ENCODE data around the gene GAK. TPM values are rescaled to one million over a fixed set of nuclear protein-coding genes. Genes with fewer than 3 reads are reported as not detected.

The GAK gene
- polyA plus RNA-seq, 1 donor from 2014 or later: 58.8 TPM

DNA sequence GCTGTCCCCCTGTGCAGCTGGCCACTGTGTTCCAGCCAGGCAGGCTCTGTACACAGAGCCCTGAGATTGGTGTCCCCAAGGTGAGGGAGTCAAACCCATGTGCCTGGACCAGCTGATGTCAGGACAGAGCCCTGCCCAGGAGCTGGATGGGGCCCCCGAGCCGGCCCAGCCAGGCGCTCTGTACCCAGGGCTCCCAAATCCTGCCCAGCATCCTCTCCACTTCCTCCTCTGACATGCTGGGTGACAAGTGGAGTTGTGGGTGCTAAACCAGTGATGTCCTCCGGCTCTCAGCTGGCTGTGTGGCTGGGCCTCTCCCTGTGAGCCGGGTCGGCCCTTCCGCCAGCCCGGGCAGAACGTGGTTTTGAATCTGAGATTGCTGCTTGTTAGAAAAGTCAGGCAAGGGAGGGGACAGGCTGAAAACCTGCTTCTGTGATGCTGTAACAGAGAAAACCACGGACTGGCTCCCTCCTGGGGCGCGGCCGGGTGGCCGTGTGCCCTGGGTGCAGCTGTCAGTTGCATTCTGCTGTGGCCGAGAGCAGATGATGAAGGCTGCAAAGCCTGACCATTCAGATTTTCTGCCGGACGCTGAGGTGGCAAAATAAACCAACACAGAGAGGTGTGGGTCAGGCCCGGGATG is 98.3 kb downstream of the GAK start:
- H3K9me3 ChIP-seq (ENCODE audit: low read length): peaks cover 4% of the 10 kb centered on the region
- H3K79me2 ChIP-seq (replicated peaks; ENCODE audit: insufficient read depth, low read length): no peaks in the 10 kb centered on the region
- H3K4me3 ChIP-seq (ENCODE audit: low read length): no peak overlapping the region
- H3K4me2 ChIP-seq (ENCODE audit: low read length): no peak overlapping the region
- H2AFZ ChIP-seq (ENCODE audit: low read depth, low read length): no peak overlapping the region
- no peaks in the 10 kb centered on the region for H3K9me2 ChIP-seq (ENCODE audit: insufficient read depth, low read length)
- no peak for TF ChIP-seq POLR2AphosphoS5 (IDR thresholded peaks at IDR 0.05)
- TF ChIP-seq, protein P1, sequence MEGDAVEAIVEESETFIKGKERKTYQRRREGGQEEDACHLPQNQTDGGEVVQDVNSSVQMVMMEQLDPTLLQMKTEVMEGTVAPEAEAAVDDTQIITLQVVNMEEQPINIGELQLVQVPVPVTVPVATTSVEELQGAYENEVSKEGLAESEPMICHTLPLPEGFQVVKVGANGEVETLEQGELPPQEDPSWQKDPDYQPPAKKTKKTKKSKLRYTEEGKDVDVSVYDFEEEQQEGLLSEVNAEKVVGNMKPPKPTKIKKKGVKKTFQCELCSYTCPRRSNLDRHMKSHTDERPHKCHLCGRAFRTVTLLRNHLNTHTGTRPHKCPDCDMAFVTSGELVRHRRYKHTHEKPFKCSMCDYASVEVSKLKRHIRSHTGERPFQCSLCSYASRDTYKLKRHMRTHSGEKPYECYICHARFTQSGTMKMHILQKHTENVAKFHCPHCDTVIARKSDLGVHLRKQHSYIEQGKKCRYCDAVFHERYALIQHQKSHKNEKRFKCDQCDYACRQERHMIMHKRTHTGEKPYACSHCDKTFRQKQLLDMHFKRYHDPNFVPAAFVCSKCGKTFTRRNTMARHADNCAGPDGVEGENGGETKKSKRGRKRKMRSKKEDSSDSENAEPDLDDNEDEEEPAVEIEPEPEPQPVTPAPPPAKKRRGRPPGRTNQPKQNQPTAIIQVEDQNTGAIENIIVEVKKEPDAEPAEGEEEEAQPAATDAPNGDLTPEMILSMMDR (IDR thresholded peaks at IDR 0.05; ENCODE audit: poor library complexity, severe bottlenecking): no peak
- no peak for TF ChIP-seq RAD21 (conservative IDR thresholded peaks at IDR 0.05)
- TF ChIP-seq EZH2 (IDR thresholded peaks at IDR 0.05; ENCODE audit: borderline replicate concordance, insufficient read depth, low read length, poor library complexity, severe bottlenecking): no peak
- TF ChIP-seq MXI1 (conservative IDR thresholded peaks at IDR 0.05; ENCODE audit: poor library complexity, severe bottlenecking): no peak
- TF ChIP-seq, protein P2, sequence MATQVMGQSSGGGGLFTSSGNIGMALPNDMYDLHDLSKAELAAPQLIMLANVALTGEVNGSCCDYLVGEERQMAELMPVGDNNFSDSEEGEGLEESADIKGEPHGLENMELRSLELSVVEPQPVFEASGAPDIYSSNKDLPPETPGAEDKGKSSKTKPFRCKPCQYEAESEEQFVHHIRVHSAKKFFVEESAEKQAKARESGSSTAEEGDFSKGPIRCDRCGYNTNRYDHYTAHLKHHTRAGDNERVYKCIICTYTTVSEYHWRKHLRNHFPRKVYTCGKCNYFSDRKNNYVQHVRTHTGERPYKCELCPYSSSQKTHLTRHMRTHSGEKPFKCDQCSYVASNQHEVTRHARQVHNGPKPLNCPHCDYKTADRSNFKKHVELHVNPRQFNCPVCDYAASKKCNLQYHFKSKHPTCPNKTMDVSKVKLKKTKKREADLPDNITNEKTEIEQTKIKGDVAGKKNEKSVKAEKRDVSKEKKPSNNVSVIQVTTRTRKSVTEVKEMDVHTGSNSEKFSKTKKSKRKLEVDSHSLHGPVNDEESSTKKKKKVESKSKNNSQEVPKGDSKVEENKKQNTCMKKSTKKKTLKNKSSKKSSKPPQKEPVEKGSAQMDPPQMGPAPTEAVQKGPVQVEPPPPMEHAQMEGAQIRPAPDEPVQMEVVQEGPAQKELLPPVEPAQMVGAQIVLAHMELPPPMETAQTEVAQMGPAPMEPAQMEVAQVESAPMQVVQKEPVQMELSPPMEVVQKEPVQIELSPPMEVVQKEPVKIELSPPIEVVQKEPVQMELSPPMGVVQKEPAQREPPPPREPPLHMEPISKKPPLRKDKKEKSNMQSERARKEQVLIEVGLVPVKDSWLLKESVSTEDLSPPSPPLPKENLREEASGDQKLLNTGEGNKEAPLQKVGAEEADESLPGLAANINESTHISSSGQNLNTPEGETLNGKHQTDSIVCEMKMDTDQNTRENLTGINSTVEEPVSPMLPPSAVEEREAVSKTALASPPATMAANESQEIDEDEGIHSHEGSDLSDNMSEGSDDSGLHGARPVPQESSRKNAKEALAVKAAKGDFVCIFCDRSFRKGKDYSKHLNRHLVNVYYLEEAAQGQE (IDR thresholded peaks at IDR 0.05; ENCODE audit: borderline replicate concordance): no peak
- no peak for TF ChIP-seq EP300 (conservative IDR thresholded peaks at IDR 0.05; ENCODE audit: poor library complexity, severe bottlenecking)
- TF ChIP-seq TAF1 (IDR thresholded peaks at IDR 0.05; ENCODE audit: low read depth): no peak
- TF ChIP-seq SMC3 (conservative IDR thresholded peaks at IDR 0.05; ENCODE audit: poor library complexity): no peak
- H3K27ac ChIP-seq (ENCODE audit: low read length): no peak overlapping the region
- H3F3A ChIP-seq (ENCODE audit: insufficient read depth, low read length, poor library complexity, severe bottlenecking): no peaks in the 10 kb centered on the region
- H3K36me3 ChIP-seq (ENCODE audit: insufficient read depth, low read length): no peaks in the 10 kb centered on the region
- H4K20me1 ChIP-seq (ENCODE audit: insufficient read depth): no peaks in the 10 kb centered on the region
- no peak overlapping the region for H3K9ac ChIP-seq (ENCODE audit: low read length)
- H3K27me3 ChIP-seq (ENCODE audit: insufficient read depth, low read depth, low read length): no peaks in the 10 kb centered on the region

DNA sequence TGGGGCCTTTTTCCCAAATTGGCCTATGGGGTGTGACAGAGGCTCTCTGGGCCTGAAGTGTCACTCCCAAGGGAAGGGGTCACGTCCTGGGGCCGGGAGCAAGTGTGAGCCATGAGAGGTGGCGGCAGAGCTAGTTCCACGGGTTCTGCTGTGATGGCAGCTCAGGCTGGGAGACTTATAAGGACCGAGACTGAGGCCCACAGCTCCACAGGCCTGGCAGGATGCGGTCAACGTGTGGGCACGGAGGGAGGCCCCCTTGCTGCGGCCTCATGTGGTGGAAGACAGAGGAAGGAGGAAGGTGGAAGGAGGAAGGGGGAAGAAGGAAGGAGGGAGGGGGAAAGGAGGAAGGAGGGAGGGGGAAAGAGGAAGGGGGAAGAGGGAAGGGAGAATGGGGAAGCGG is 99.0 kb downstream of the GAK start:
- no peak overlapping the region for H3K27ac ChIP-seq (ENCODE audit: low read length)
- H3K4me3 ChIP-seq (ENCODE audit: low read length): no peak overlapping the region

More for the DNA sequence above, 99.0 kb downstream of the GAK start:
- H3K36me3 ChIP-seq (ENCODE audit: insufficient read depth, low read length): no peaks in the 10 kb centered on the region
- no peaks in the 10 kb centered on the region for H3K79me2 ChIP-seq (replicated peaks; ENCODE audit: insufficient read depth, low read length)
- no peaks in the 10 kb centered on the region for H4K20me1 ChIP-seq (ENCODE audit: insufficient read depth)
- H3K4me2 ChIP-seq (ENCODE audit: low read length): no peak overlapping the region
- TF ChIP-seq RAD21 (conservative IDR thresholded peaks at IDR 0.05): no peak
- no peak for TF ChIP-seq MXI1 (conservative IDR thresholded peaks at IDR 0.05; ENCODE audit: poor library complexity, severe bottlenecking)
- no peak for TF ChIP-seq EP300 (conservative IDR thresholded peaks at IDR 0.05; ENCODE audit: poor library complexity, severe bottlenecking)
- no peak for TF ChIP-seq TAF1 (IDR thresholded peaks at IDR 0.05; ENCODE audit: low read depth)
- TF ChIP-seq SMC3 (conservative IDR thresholded peaks at IDR 0.05; ENCODE audit: poor library complexity): no peak
- TF ChIP-seq, protein P1 (IDR thresholded peaks at IDR 0.05; ENCODE audit: poor library complexity, severe bottlenecking): no peak
- no peak for TF ChIP-seq EZH2 (IDR thresholded peaks at IDR 0.05; ENCODE audit: borderline replicate concordance, insufficient read depth, low read length, poor library complexity, severe bottlenecking)
- TF ChIP-seq, protein P2 (IDR thresholded peaks at IDR 0.05; ENCODE audit: borderline replicate concordance): no peak
- no peak for TF ChIP-seq POLR2AphosphoS5 (IDR thresholded peaks at IDR 0.05)
- no peaks in the 10 kb centered on the region for H3F3A ChIP-seq (ENCODE audit: insufficient read depth, low read length, poor library complexity, severe bottlenecking)
- no peak overlapping the region for H3K9ac ChIP-seq (ENCODE audit: low read length)
- no peak overlapping the region for H2AFZ ChIP-seq (ENCODE audit: low read depth, low read length)
- H3K9me2 ChIP-seq (ENCODE audit: insufficient read depth, low read length): no peaks in the 10 kb centered on the region
- peaks cover 4% of the 10 kb centered on the region for H3K9me3 ChIP-seq (ENCODE audit: low read length)
- H3K27me3 ChIP-seq (ENCODE audit: insufficient read depth, low read depth, low read length): no peaks in the 10 kb centered on the region
